Activated CD8-positive, alpha-beta T cell treated with anti-CD3 and anti-CD28 coated beads for 36 hours (primary cell): ENCODE data around the gene ZNF865. TPM values are rescaled to one million over a fixed set of nuclear protein-coding genes. Genes with fewer than 3 reads are reported as not detected.

ENCODE experiments used
- ATAC-seq: fragments of 200-7000 bp; cut with Tn5 transposase; one replicate; pipeline ENCODE4 v1.10.0; 2021; ENCODE audit warnings: mild to moderate bottlenecking, moderate library complexity
- CTCF ChIA-PET: fragments of 350-600 bp; sonication (Branson Sonifier 250); formaldehyde crosslinking; loops from one replicate; lab custom pipeline; 2021; ENCODE audit warnings: antibody characterized with exemption; lab: Charles Lee
- POLR2A ChIA-PET: fragments of 350-600 bp; sonication (Branson Sonifier 250); formaldehyde crosslinking; loops from one replicate; lab custom pipeline; 2021; ENCODE audit warnings: antibody characterized with exemption; lab: Charles Lee
- DNase-seq: peaks from one replicate; pipeline ENCODE4 v3.0.0-alpha.2; 2020
- H3K27ac Mint-ChIP-seq: one replicate; pipeline ENCODE4 v1.8.0; 2021; ENCODE audit warnings: mild to moderate bottlenecking, mixed read lengths
- H3K27me3 Mint-ChIP-seq: one replicate; pipeline ENCODE4 v1.8.0; 2021; ENCODE audit warnings: mixed read lengths
- H3K36me3 Mint-ChIP-seq: one replicate; pipeline ENCODE4 v1.8.0; 2021; ENCODE audit warnings: low read depth, mixed read lengths
- H3K4me1 Mint-ChIP-seq: one replicate; pipeline ENCODE4 v1.8.0; 2021; ENCODE audit warnings: low read depth, mixed read lengths
- H3K4me3 Mint-ChIP-seq: one replicate; pipeline ENCODE4 v1.8.0; 2021; ENCODE audit warnings: mild to moderate bottlenecking, moderate library complexity, mixed read lengths
- H3K9me3 Mint-ChIP-seq: one replicate; pipeline ENCODE4 v1.8.0; 2021; ENCODE audit warnings: mixed read lengths
- CTCF ChIP-seq: fragments of 200-600 bp; IDR thresholded peaks from one replicate; pipeline ENCODE4 v1.8.0; 2022; ENCODE audit warnings: antibody characterized with exemption, mild to moderate bottlenecking
- intact Hi-C: fragments of 100-400 bp; cut with micrococcal nuclease; formaldehyde crosslinking; loops from one replicate; pipeline ENCODE4 v1.10.0; 2022
- total RNA-seq, 2 experiments: library from RNA; stranded (reverse); gene quantifications; one replicate each; pipeline ENCODE4 v1.2.3, GENCODE V29; 2021

ZNF865 gene
- total RNA-seq, 2 experiments from 2014 or later: 10.6 to 11.7 TPM

- Mint-ChIP-seq H3K27me3 (no peaks in the 10 kb centered on the region), H3K9me3 (no peaks in the 10 kb centered on the region), H3K4me3 (peak overlapping the region; percentile 98), H3K36me3 (peaks cover 37% of the 10 kb centered on the region), H3K4me1 (peaks cover 36% of the 10 kb centered on the region), H3K27ac (no peak overlapping the region)
- no peak for ATAC-seq
- intact Hi-C loops: loop anchor here (10.0 kb wide), 1 partner anchor 398 kb away; the partner anchor contains the start of gene PPP6R1
- no peak for DNase-seq
- CTCF ChIA-PET: interaction anchor here (0.8 to 3.4 kb wide), 9 partner anchors 8 to 393 kb away, joined by 3 to 45 read pairs (median 4); partner anchors contain the start of gene ZNF581
- POLR2A ChIA-PET: interaction anchor here (0.7 to 1.5 kb wide), 6 partner anchors 7 to 167 kb away, joined by 3 to 12 read pairs (median 4); partner anchors contain the start of gene ZNF581
- TF ChIP-seq CTCF: no peak
Measured at GRCh38 chr19:55652311-55653128, 47.1 kb downstream of the ZNF865 start.

- H3K4me1 Mint-ChIP-seq: peaks cover 42% of the 10 kb centered on the region
- no peaks in the 10 kb centered on the region for H3K27me3 Mint-ChIP-seq
- peak overlapping the region; percentile 99 for H3K27ac Mint-ChIP-seq
- H3K36me3 Mint-ChIP-seq: peaks cover 40% of the 10 kb centered on the region
- ChIA-PET POLR2A (interaction anchor here (0.7 to 1.7 kb wide), 8 partner anchors 8 to 27 kb away, joined by 3 to 12 read pairs (median 4); partner anchors contain the start of gene ZNF581), CTCF (interaction anchor here (0.8 to 3.4 kb wide), 17 partner anchors 9 to 394 kb away, joined by 3 to 45 read pairs (median 6); partner anchors contain the start of genes FIZ1, ZNF524, ZNF581 and ZNF865)
- intact Hi-C loops: loop anchor here (10.0 kb wide), 1 partner anchor 399 kb away; the partner anchor contains the start of gene PPP6R1
- ATAC-seq: peak; percentile 45
- peak overlapping the region; percentile 98 for H3K4me3 Mint-ChIP-seq
- H3K9me3 Mint-ChIP-seq: no peaks in the 10 kb centered on the region
- peak; percentile 97 for DNase-seq
- peak; percentile 99 for TF ChIP-seq CTCF
Measured at GRCh38 chr19:55653651-55654322, 48.3 kb downstream of the ZNF865 start.

GRCh38 chr19:55654323-55654867 lies 48.9 kb downstream of the ZNF865 start:
- intact Hi-C loops: loop anchor here (10.0 kb wide), 1 partner anchor 400 kb away; the partner anchor contains the start of gene PPP6R1
- no peaks in the 10 kb centered on the region for H3K9me3 Mint-ChIP-seq
- POLR2A ChIA-PET: interaction anchor here (0.7 to 1.7 kb wide), 7 partner anchors 9 to 270 kb away, joined by 3 to 11 read pairs (median 4); partner anchors contain the start of genes TMEM238 and ZNF581
- peak overlapping the region; percentile 98 for H3K4me3 Mint-ChIP-seq
- ATAC-seq (peak; percentile 81), DNase-seq (peak; percentile 100)
- no peaks in the 10 kb centered on the region for H3K27me3 Mint-ChIP-seq
- peaks cover 41% of the 10 kb centered on the region for H3K36me3 Mint-ChIP-seq
- H3K27ac Mint-ChIP-seq: peak overlapping the region; percentile 99
- peaks cover 39% of the 10 kb centered on the region for H3K4me1 Mint-ChIP-seq
- CTCF ChIA-PET: interaction anchor here (0.8 to 3.4 kb wide), 11 partner anchors 9 to 179 kb away, joined by 3 to 45 read pairs (median 7); partner anchors contain the start of genes FIZ1, ZNF524 and ZNF865
- TF ChIP-seq CTCF: no peak

- Mint-ChIP-seq H3K9me3 (no peaks in the 10 kb centered on the region), H3K27me3 (no peaks in the 10 kb centered on the region), H3K4me3 (peak within 1 kb of the TSS; percentile 98), H3K27ac (peak within 1 kb of the TSS; percentile 99), H3K36me3 (peaks cover 42% of the 10 kb centered on the region), H3K4me1 (peaks cover 39% of the 10 kb centered on the region)
- DNase-seq (peak; percentile 96), ATAC-seq (peak; percentile 48)
- intact Hi-C loops: loop anchor here (10.0 kb wide), 1 partner anchor 400 kb away; the partner anchor contains the start of gene PPP6R1
- POLR2A ChIA-PET: interaction anchor here (0.7 to 1.7 kb wide), 7 partner anchors 10 to 271 kb away, joined by 3 to 11 read pairs (median 4); partner anchors contain the start of genes TMEM238 and ZNF581
- no peak for TF ChIP-seq CTCF
- CTCF ChIA-PET: interaction anchor here (0.8 to 3.4 kb wide), 11 partner anchors 10 to 179 kb away, joined by 3 to 45 read pairs (median 7); partner anchors contain the start of genes FIZ1, ZNF524 and ZNF865
Measured at GRCh38 chr19:55654868-55655647, 49.6 kb downstream of the ZNF865 start, which contains the start of gene U2AF2. TSS of gene U2AF2 (plus strand) at chr19:55655035. CDS start at chr19:55655105, 70 bp downstream.
